ENCODE data around the gene SERF2. TPM values are rescaled to one million over a fixed set of nuclear protein-coding genes. Genes with fewer than 3 reads are reported as not detected.
"Not testable (repeated sequence)": the region's sequence is repeated elsewhere in the genome, so short reads cannot be mapped to it uniquely, and the experiment has no call there.

The SERF2 gene
- total RNA-seq, 1 donor from 2014 or later = 805 TPM

GRCh38 chr15:43799945-43800285 is 7.8 kb downstream of the SERF2 start, which contains the start of gene SERINC4:
Gene SERINC4, minus strand, starts transcription at chr15:43800220. Its CDS starts 234 bp downstream, at chr15:43799986.
- Mint-ChIP-seq H3K4me3 (peak within 1 kb of the TSS; percentile 100), H3K36me3 (peaks cover 45% of the 10 kb centered on the region), H3K4me1 (ENCODE audit: unreplicated experiment) (peaks cover 51% of the 10 kb centered on the region), H3K9me3 (no peaks in the 10 kb centered on the region), H3K27me3 (no peaks in the 10 kb centered on the region), H3K27ac (peak within 1 kb of the TSS; percentile 95)
- DNase-seq (ENCODE audit: extremely low spot score, unreplicated experiment) = no peak
- no peak for TF ChIP-seq CTCF (conservative IDR thresholded peaks at IDR 0.05)

- Mint-ChIP-seq H3K4me3 (peak within 1 kb of the TSS; percentile 100), H3K27me3 (no peaks in the 10 kb centered on the region), H3K9me3 (no peaks in the 10 kb centered on the region), H3K27ac (peak within 1 kb of the TSS; percentile 95), H3K36me3 (peaks cover 44% of the 10 kb centered on the region), H3K4me1 (ENCODE audit: unreplicated experiment) (peaks cover 48% of the 10 kb centered on the region)
- peak; percentile 90 for DNase-seq (ENCODE audit: extremely low spot score, unreplicated experiment)
- no peak for TF ChIP-seq CTCF (conservative IDR thresholded peaks at IDR 0.05)
Measured at GRCh38 chr15:43800286-43801141, 8.4 kb downstream of the SERF2 start, which contains the start of gene HYPK. Gene HYPK, plus strand, starts transcription at chr15:43800599. Its CDS starts 24 bp downstream, at chr15:43800623.

- not testable (repeated sequence) for H3K27ac Mint-ChIP-seq
Measured at GRCh38 chr15:43802676-43803075, 10.6 kb downstream of the SERF2 start.

GRCh38 chr15:43808435-43808950 is 16.4 kb downstream of the SERF2 start:
- Mint-ChIP-seq H3K4me1 (ENCODE audit: unreplicated experiment) (no peaks in the 10 kb centered on the region), H3K4me3 (no peak overlapping the region), H3K27me3 (no peaks in the 10 kb centered on the region), H3K27ac (no peak overlapping the region), H3K9me3 (no peaks in the 10 kb centered on the region), H3K36me3 (peaks cover 34% of the 10 kb centered on the region)
- DNase-seq (ENCODE audit: extremely low spot score, unreplicated experiment) = no peak
- no peak for TF ChIP-seq CTCF (conservative IDR thresholded peaks at IDR 0.05)

More at GRCh38 chr15:43802676-43803075, 10.6 kb downstream of the SERF2 start:
- H3K4me3 Mint-ChIP-seq; H3K9me3 Mint-ChIP-seq; DNase-seq (ENCODE audit: extremely low spot score, unreplicated experiment); H3K27me3 Mint-ChIP-seq: not testable (repeated sequence)
- H3K36me3 Mint-ChIP-seq = peaks cover 41% of the 10 kb centered on the region
- peaks cover 37% of the 10 kb centered on the region for H3K4me1 Mint-ChIP-seq (ENCODE audit: unreplicated experiment)

- no peak for TF ChIP-seq CTCF (conservative IDR thresholded peaks at IDR 0.05)
- peaks cover 34% of the 10 kb centered on the region for H3K36me3 Mint-ChIP-seq
- H3K27me3 Mint-ChIP-seq = no peaks in the 10 kb centered on the region
- no peak overlapping the region for H3K4me3 Mint-ChIP-seq
- no peak for DNase-seq (ENCODE audit: extremely low spot score, unreplicated experiment)
- H3K9me3 Mint-ChIP-seq = no peaks in the 10 kb centered on the region
- H3K4me1 Mint-ChIP-seq (ENCODE audit: unreplicated experiment) = no peaks in the 10 kb centered on the region
- H3K27ac Mint-ChIP-seq = no peak overlapping the region
Measured at GRCh38 chr15:43808960-43809678, 17.0 kb downstream of the SERF2 start.

GRCh38 chr15:43815064-43815463 is 22.9 kb downstream of the SERF2 start:
- H3K4me1 Mint-ChIP-seq (ENCODE audit: unreplicated experiment); H3K27me3 Mint-ChIP-seq; H3K4me3 Mint-ChIP-seq; H3K9me3 Mint-ChIP-seq; DNase-seq (ENCODE audit: extremely low spot score, unreplicated experiment); H3K27ac Mint-ChIP-seq: not testable (repeated sequence)
- peaks cover 28% of the 10 kb centered on the region for H3K36me3 Mint-ChIP-seq
